Breast epithelium (tissue), 3 donors: ENCODE data around the gene STAC2.

Experiments
- POLR2A ChIP-seq: fragments of 450-650 bp; IDR thresholded peaks from one replicate; pipeline ENCODE4 v1.6.1; 2016; ENCODE audit warnings: antibody characterized with exemption, mild to moderate bottlenecking, moderate library complexity
- POLR2AphosphoS5 ChIP-seq, 3 donors: sonication (generic); formaldehyde crosslinking; IDR thresholded peaks; one replicate each; pipeline ENCODE4 v1.6.1; 2017; ENCODE audit warnings: antibody characterized with exemption in 3 of 3
- TF ChIP-seq, protein P1 (sequence below), 3 donors: fragments of 450-650 bp; IDR thresholded peaks; one replicate each; pipeline ENCODE4 v1.5.1; 2016 to 2017; ENCODE audit warnings: antibody characterized with exemption in 3 of 3, mild to moderate bottlenecking in 3 of 3, moderate library complexity in 3 of 3

DNA sequence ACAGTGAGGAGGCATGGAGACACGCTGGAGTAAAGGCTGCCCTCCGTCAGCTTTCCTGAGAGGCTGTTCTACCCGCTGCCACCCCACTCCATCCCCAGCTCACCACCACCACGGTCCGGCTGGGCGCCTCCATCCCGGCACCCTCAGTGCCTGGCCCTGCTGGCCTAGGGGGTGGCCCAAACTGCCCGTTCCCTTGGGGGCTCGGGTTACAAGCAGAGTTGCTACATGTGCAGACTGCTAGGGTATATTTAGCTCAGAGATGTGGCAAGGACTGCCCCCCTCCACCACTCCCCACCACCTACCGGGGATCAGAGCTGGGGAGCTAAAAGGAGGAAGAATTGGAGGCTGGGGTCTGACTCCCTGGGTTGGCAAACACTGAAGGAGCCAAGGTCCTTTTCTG lies 32.4 kb downstream of the STAC2 start:
- TF ChIP-seq POLR2AphosphoS5 (IDR thresholded peaks at IDR 0.05) = no peak
- TF ChIP-seq, protein P1, sequence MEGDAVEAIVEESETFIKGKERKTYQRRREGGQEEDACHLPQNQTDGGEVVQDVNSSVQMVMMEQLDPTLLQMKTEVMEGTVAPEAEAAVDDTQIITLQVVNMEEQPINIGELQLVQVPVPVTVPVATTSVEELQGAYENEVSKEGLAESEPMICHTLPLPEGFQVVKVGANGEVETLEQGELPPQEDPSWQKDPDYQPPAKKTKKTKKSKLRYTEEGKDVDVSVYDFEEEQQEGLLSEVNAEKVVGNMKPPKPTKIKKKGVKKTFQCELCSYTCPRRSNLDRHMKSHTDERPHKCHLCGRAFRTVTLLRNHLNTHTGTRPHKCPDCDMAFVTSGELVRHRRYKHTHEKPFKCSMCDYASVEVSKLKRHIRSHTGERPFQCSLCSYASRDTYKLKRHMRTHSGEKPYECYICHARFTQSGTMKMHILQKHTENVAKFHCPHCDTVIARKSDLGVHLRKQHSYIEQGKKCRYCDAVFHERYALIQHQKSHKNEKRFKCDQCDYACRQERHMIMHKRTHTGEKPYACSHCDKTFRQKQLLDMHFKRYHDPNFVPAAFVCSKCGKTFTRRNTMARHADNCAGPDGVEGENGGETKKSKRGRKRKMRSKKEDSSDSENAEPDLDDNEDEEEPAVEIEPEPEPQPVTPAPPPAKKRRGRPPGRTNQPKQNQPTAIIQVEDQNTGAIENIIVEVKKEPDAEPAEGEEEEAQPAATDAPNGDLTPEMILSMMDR (IDR thresholded peaks at IDR 0.05) = no peak
- no peak for TF ChIP-seq POLR2A
